H1 (cell line): ENCODE results near the gene SNX30. TPM values are rescaled to one million over a fixed set of nuclear protein-coding genes. Genes with fewer than 3 reads are reported as not detected.

Source experiments
- CTCF ChIA-PET: fragments of 300-600 bp; sonication (Branson Sonifier 250); formaldehyde crosslinking; loops from one replicate; lab custom pipeline; 2021; ENCODE audit not compliant: partially characterized antibody; lab: Charles Lee
- POLR2A ChIA-PET: fragments of 300-600 bp; sonication (Branson Sonifier 250); formaldehyde crosslinking; loops from one replicate; lab custom pipeline; 2021; ENCODE audit warnings: inconsistent platforms; ENCODE audit not compliant: partially characterized antibody; lab: Charles Lee
- DNase-seq, 2 experiments: peaks; one replicate each; pipeline versions ENCODE4 v3.0.0 to v3.0.0-alpha.2; 2010 to 2022; ENCODE audit warnings: low spot score in 2 of 2, low read depth in 1 of 2, mixed read lengths in 1 of 2
- FAIRE-seq: peaks from 2 replicates; lab custom pipeline; 2011; peaks lifted over from hg19 to GRCh38; lab: Jason Lieb, UNC
- H2AFZ ChIP-seq: 2 replicates; pipeline ENCODE4 v1.8.1; 2012; ENCODE audit warnings: low read length, inconsistent platforms
- H2AK5ac ChIP-seq: 2 replicates; pipeline ENCODE4 v1.6.1; 2013; ENCODE audit warnings: low read depth, low read length
- H2BK120ac ChIP-seq: replicated peaks from 2 replicates; pipeline ENCODE3; 2013; ENCODE audit warnings: low read depth, low read length, inconsistent platforms
- H2BK12ac ChIP-seq: 2 replicates; pipeline ENCODE4 v1.6.1; 2013; ENCODE audit warnings: low read depth, low read length
- H2BK15ac ChIP-seq: 2 replicates; pipeline ENCODE4 v1.6.1; 2013; ENCODE audit warnings: low read length
- H2BK20ac ChIP-seq: 2 replicates; pipeline ENCODE4 v1.6.1; 2013; ENCODE audit warnings: low read length
- H2BK5ac ChIP-seq: 2 replicates; pipeline ENCODE4 v1.6.1; 2013; ENCODE audit warnings: low read depth, low read length
- H3K14ac ChIP-seq: 2 replicates; pipeline ENCODE4 v1.6.1; 2013; ENCODE audit warnings: inconsistent platforms; ENCODE audit not compliant: insufficient read length
- H3K18ac ChIP-seq: 2 replicates; pipeline ENCODE4 v1.6.1; 2013; ENCODE audit warnings: low read length; ENCODE audit errors: extremely low read depth
- H3K23ac ChIP-seq: 2 replicates; pipeline ENCODE4 v1.6.1; 2013; ENCODE audit warnings: inconsistent platforms; ENCODE audit not compliant: insufficient read length
- H3K23me2 ChIP-seq: 2 replicates; pipeline ENCODE4 v1.6.1; 2013; ENCODE audit warnings: low read depth, low read length
- H3K27ac ChIP-seq: 2 replicates; pipeline ENCODE4 v1.6.1; 2011; ENCODE audit warnings: low read depth, low read length, inconsistent platforms
- H3K27me3 ChIP-seq, 4 experiments: replicated peaks in 1 of 4; 1 replicate in 1 of 4; 2 replicates in 3 of 4; pipeline versions ENCODE4 v1.6.1 to v1.8.1; 2011 to 2013; ENCODE audit warnings: low read length in 3 of 4, mild to moderate bottlenecking in 3 of 4, inconsistent platforms in 2 of 4, mixed read lengths in 2 of 4, moderate library complexity in 1 of 4; ENCODE audit not compliant: control insufficient read depth in 3 of 4, insufficient read depth in 3 of 4; ENCODE audit errors: extremely low read depth in 1 of 4
- H3K36me3 ChIP-seq, 4 experiments: 2 replicates each; pipeline versions ENCODE4 v1.6.1 to v1.8.1; 2011 to 2013; ENCODE audit warnings: mild to moderate bottlenecking in 4 of 4, low read length in 3 of 4, moderate library complexity in 2 of 4, control low read depth in 1 of 4, inconsistent platforms in 1 of 4; ENCODE audit not compliant: insufficient read depth in 4 of 4, control insufficient read depth in 2 of 4
- H3K4ac ChIP-seq: replicated peaks from 2 replicates; pipeline ENCODE3; 2013; ENCODE audit warnings: low read length, low read depth, mixed read lengths, inconsistent platforms; ENCODE audit not compliant: insufficient read length
- H3K4me1 ChIP-seq, 4 experiments: replicated peaks in 1 of 4; 1 replicate in 1 of 4; 2 replicates in 3 of 4; pipeline versions ENCODE4 v1.6.1 to v1.8.1; 2011 to 2013; ENCODE audit warnings: low read length in 3 of 4, inconsistent platforms in 2 of 4, mixed read lengths in 1 of 4; ENCODE audit not compliant: insufficient read depth in 4 of 4, control insufficient read depth in 3 of 4
- H3K4me2 ChIP-seq, 2 experiments: 2 replicates each; pipeline versions ENCODE4 v1.6.1 to v1.8.1; 2011 to 2013; ENCODE audit warnings: low read depth in 2 of 2, low read length in 2 of 2, control low read depth in 1 of 2, inconsistent platforms in 1 of 2, mild to moderate bottlenecking in 1 of 2; ENCODE audit not compliant: insufficient read depth in 1 of 2
- H3K4me3 ChIP-seq, 4 experiments: fragments of 200-600, 300-600 bp in 1 of 4; sonication (generic), shearing (Covaris generic), sonication (Bioruptor Twin) in 1 of 4; 2 replicates each; pipeline versions ENCODE4 v1.5.1 to v1.8.1; 2011 to 2016; ENCODE audit warnings: low read length in 4 of 4, low read depth in 3 of 4, control low read depth in 2 of 4, inconsistent platforms in 2 of 4, mild to moderate bottlenecking in 2 of 4, mixed read lengths in 1 of 4, moderate library complexity in 1 of 4; ENCODE audit not compliant: insufficient read depth in 2 of 4; ENCODE audit errors: extremely low read depth in 1 of 4
- H3K56ac ChIP-seq: replicated peaks from 2 replicates; pipeline ENCODE3; 2013; ENCODE audit warnings: low read depth, mild to moderate bottlenecking, mixed read lengths, low read length, inconsistent platforms; ENCODE audit not compliant: insufficient read length
- H3K79me1 ChIP-seq: 2 replicates; pipeline ENCODE4 v1.6.1; 2013; ENCODE audit warnings: low read depth, low read length, control low read depth
- H3K79me2 ChIP-seq, 2 experiments: 2 replicates each; pipeline versions ENCODE4 v1.6.1 to v1.8.1; 2012 to 2013; ENCODE audit warnings: low read length in 2 of 2, mild to moderate bottlenecking in 2 of 2, inconsistent platforms in 1 of 2; ENCODE audit not compliant: insufficient read depth in 2 of 2, control insufficient read depth in 1 of 2
- H3K9ac ChIP-seq, 4 experiments: replicated peaks in 1 of 4; 1 replicate in 1 of 4; 2 replicates in 3 of 4; pipeline versions ENCODE4 v1.6.1 to v1.8.1; 2011 to 2013; ENCODE audit warnings: low read depth in 3 of 4, low read length in 3 of 4, control low read depth in 2 of 4, mild to moderate bottlenecking in 2 of 4, moderate library complexity in 2 of 4, inconsistent platforms in 1 of 4; ENCODE audit errors: extremely low read depth in 1 of 4
- H3K9me3 ChIP-seq, 2 experiments: 2 replicates each; pipeline versions ENCODE4 v1.6.1 to v1.8.1; 2012 to 2013; ENCODE audit warnings: mild to moderate bottlenecking in 2 of 2, moderate library complexity in 2 of 2, control low read depth in 1 of 2, inconsistent platforms in 1 of 2, low read depth in 1 of 2, low read length in 1 of 2, mixed read lengths in 1 of 2; ENCODE audit not compliant: insufficient read depth in 2 of 2
- H4K20me1 ChIP-seq, 2 experiments: replicated peaks in 1 of 2; 2 replicates each; pipeline versions ENCODE3 to v1.8.1; 2011 to 2013; ENCODE audit warnings: inconsistent platforms in 2 of 2, low read length in 2 of 2, mild to moderate bottlenecking in 1 of 2; ENCODE audit not compliant: insufficient read depth in 2 of 2, control insufficient read depth in 1 of 2
- H4K5ac ChIP-seq: 2 replicates; pipeline ENCODE4 v1.6.1; 2013; ENCODE audit warnings: low read length, low read depth, mixed read lengths, inconsistent platforms; ENCODE audit not compliant: insufficient read length
- H4K8ac ChIP-seq: 2 replicates; pipeline ENCODE4 v1.8.0; 2013; ENCODE audit warnings: mild to moderate bottlenecking, moderate library complexity, low read length, inconsistent platforms; ENCODE audit not compliant: insufficient read depth; ENCODE audit errors: extremely low read depth
- H4K91ac ChIP-seq: replicated peaks from 2 replicates; pipeline ENCODE3; 2013; ENCODE audit warnings: low read length, mixed read lengths, inconsistent platforms; ENCODE audit not compliant: insufficient read length
- CBX8 ChIP-seq: fragments of 300-800, 300-1000 bp; sonication (generic); IDR thresholded peaks from 2 replicates; pipeline ENCODE4 v1.7.1; 2016; ENCODE audit warnings: low read depth, low read length, borderline replicate concordance
- CREB1 ChIP-seq: IDR thresholded peaks from 2 replicates; pipeline ENCODE4 v1.6.1; 2012; ENCODE audit warnings: inconsistent platforms
- CTBP2 ChIP-seq: IDR thresholded peaks from 2 replicates; pipeline ENCODE4 v1.7.0; 2011; ENCODE audit warnings: borderline replicate concordance, mild to moderate bottlenecking, moderate library complexity, mixed read lengths, low read length; ENCODE audit not compliant: insufficient read depth, insufficient read length
- RFX5 ChIP-seq: IDR thresholded peaks from 2 replicates; pipeline ENCODE4 v1.6.1; 2011; ENCODE audit warnings: low read depth, low read length, improper control_type of control experiment, borderline replicate concordance
- SP1 ChIP-seq: IDR thresholded peaks from 2 replicates; pipeline ENCODE4 v1.6.1; 2011; ENCODE audit warnings: low read depth, low read length
- WGBS, 2 experiments: shearing (Covaris generic) in 1 of 2; methylation state at CpG; one replicate each; pipeline versions ENCODE4 v1.1.6 to v1.1.7; 2013 to 2015; ENCODE audit warnings: low lambda C conversion rate in 2 of 2, mixed read lengths in 2 of 2, inconsistent platforms in 1 of 2, low coverage in 1 of 2, missing lambda C conversion rate in 1 of 2; ENCODE audit not compliant: insufficient replicate concordance in 2 of 2, insufficient coverage in 1 of 2, insufficient read length in 1 of 2; ENCODE audit errors: extremely low coverage in 1 of 2, missing lambda C conversion rate in 1 of 2; 5-methylcytosine and 5-hydroxymethylcytosine counted together
- polyA plus RNA-seq, 7 experiments: library from polyadenylated mRNA; depleted of rRNA in 3 of 7; stranded (reverse) in 5 of 7; unstranded in 2 of 7; fragments of >200 nt in 5 of 7; fragments of 200-250 nt in 2 of 7; gene quantifications; 1 replicate in 5 of 7; 2 replicates in 1 of 7; 4 replicates in 1 of 7; pipeline versions ENCODE4 v1.2.1 to v1.2.3, GENCODE V29; 2011 to 2013; ENCODE audit warnings: missing spikeins in 2 of 7, mixed read lengths in 2 of 7
- total RNA-seq: library from RNA; stranded (reverse); fragmentation: NEBNext Ultra II Directional; extraction: Animal tissue kit (Norgen Biotek cat#: 25700); gene quantifications from 2 replicates; pipeline ENCODE4 v1.2.1, GENCODE V29; 2021

The SNX30 gene
- total and polyA plus RNA-seq, 2 of the 8 experiments (the other 6 are each of a cell fraction or from before 2014, with no cell fraction given) = 4.0 to 12.2 TPM

DNA sequence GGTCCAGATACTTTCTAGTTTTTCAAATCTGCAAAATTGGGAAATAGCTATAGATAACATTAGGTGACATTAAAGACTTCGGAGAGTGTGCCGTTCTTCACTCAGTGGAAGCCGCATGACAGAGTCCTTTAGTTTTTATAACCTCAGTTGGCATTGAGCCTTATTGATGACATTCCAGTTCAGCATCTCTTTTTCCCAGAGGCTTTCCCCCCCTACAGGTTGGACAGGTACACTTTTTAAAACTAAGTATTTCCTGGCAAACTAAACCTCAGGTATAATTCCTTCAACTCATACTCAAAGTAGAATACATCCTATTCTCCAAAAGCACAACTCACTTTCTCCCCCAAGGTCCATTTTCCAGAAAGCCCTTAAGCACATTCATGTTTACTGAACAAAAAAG is 81.4 kb downstream of the SNX30 start:
- Histone ChIP-seq H3K14ac (no peak overlapping the region), H3K9me3 (no peaks in the 10 kb centered on the region), H3K9ac (no peak overlapping the region), H3K27ac (no peak overlapping the region), H3K23me2 (no peaks in the 10 kb centered on the region; the same call in 1 of the 2 replicates), H2BK15ac (no peak overlapping the region), H3K27me3 (no peaks in the 10 kb centered on the region), H4K20me1 (no peaks in the 10 kb centered on the region), H2BK120ac (no peak overlapping the region), H2AK5ac (no peak overlapping the region), H2BK5ac (no peak overlapping the region), H2BK20ac (no peak overlapping the region), H2BK12ac (no peak overlapping the region), H3K4ac (no peak overlapping the region), H3K36me3 (peaks cover 0 to 6% (median 0%) of the 10 kb centered on the region in 4 experiments; a peak in 2 of 8 replicates), H3K18ac (no peak overlapping the region), H3K4me1 (peaks cover 0 to 3% (median 0%) of the 10 kb centered on the region in 4 experiments; a peak in 1 of 7 replicates), H3K79me1 (0 out of 2 replicates have a peak, but pooled peaks cover 4% of the 10 kb centered on the region), H3K79me2 (no peaks in the 10 kb centered on the region), H3K4me3 (no peak overlapping the region), H4K91ac (no peak overlapping the region), H4K5ac (no peak overlapping the region), H2AFZ (no peak overlapping the region), H3K56ac (no peak overlapping the region), H3K4me2 (no peak overlapping the region), H3K23ac (no peak overlapping the region), H4K8ac (no peak overlapping the region)
- POLR2A ChIA-PET = interaction anchor here (1.2 kb wide), 1 partner anchor 10 kb away, joined by 3 read pairs; no protein-coding TSS in a partner anchor
- TF ChIP-seq CBX8 = no peak
- no peak for TF ChIP-seq RFX5
- no peak for TF ChIP-seq CREB1
- no peak for TF ChIP-seq SP1
- TF ChIP-seq CTBP2 = no peak
- CTCF ChIA-PET = interaction anchor here (0.6 to 1.5 kb wide), 4 partner anchors 12 to 197 kb away, joined by 3 to 5 read pairs (median 4); no protein-coding TSS in a partner anchor
- FAIRE-seq (no peak), DNase-seq (no peak)
- 100% methylated on average over 3 of the region's 3 CpGs; no CpG with 5 or more reads in 1 of the 2 experiments for WGBS, 2 experiments
